Nephron progenitor cell (in vitro differentiated cells): ENCODE results near the gene PKP2.

Experiments used
- DNase-seq: peaks from one replicate; pipeline ENCODE4 v3.0.0; 2021
- H3K27ac Mint-ChIP-seq: 2 replicates; pipeline ENCODE4 v1.8.0; 2021; ENCODE audit warnings: mild to moderate bottlenecking, moderate library complexity, mixed read lengths
- H3K27me3 Mint-ChIP-seq: 2 replicates; pipeline ENCODE4 v1.8.0; 2021; ENCODE audit warnings: mild to moderate bottlenecking, low read depth, mixed read lengths; ENCODE audit not compliant: poor library complexity
- H3K36me3 Mint-ChIP-seq: 2 replicates; pipeline ENCODE4 v1.8.0; 2021; ENCODE audit warnings: low read depth, mixed read lengths
- H3K4me1 Mint-ChIP-seq: 2 replicates; pipeline ENCODE4 v1.8.0; 2021; ENCODE audit warnings: mixed read lengths
- H3K4me3 Mint-ChIP-seq: 2 replicates; pipeline ENCODE4 v1.8.0; 2021; ENCODE audit warnings: mild to moderate bottlenecking, moderate library complexity, mixed read lengths
- H3K9me3 Mint-ChIP-seq: 2 replicates; pipeline ENCODE4 v1.8.0; 2021; ENCODE audit warnings: mild to moderate bottlenecking, moderate library complexity, mixed read lengths
- CTCF ChIP-seq: fragments of 200-600 bp; sonication (generic); IDR thresholded peaks from 2 replicates; pipeline ENCODE4 v1.5.0; 2021; ENCODE audit warnings: antibody characterized with exemption

PKP2 gene

DNA sequence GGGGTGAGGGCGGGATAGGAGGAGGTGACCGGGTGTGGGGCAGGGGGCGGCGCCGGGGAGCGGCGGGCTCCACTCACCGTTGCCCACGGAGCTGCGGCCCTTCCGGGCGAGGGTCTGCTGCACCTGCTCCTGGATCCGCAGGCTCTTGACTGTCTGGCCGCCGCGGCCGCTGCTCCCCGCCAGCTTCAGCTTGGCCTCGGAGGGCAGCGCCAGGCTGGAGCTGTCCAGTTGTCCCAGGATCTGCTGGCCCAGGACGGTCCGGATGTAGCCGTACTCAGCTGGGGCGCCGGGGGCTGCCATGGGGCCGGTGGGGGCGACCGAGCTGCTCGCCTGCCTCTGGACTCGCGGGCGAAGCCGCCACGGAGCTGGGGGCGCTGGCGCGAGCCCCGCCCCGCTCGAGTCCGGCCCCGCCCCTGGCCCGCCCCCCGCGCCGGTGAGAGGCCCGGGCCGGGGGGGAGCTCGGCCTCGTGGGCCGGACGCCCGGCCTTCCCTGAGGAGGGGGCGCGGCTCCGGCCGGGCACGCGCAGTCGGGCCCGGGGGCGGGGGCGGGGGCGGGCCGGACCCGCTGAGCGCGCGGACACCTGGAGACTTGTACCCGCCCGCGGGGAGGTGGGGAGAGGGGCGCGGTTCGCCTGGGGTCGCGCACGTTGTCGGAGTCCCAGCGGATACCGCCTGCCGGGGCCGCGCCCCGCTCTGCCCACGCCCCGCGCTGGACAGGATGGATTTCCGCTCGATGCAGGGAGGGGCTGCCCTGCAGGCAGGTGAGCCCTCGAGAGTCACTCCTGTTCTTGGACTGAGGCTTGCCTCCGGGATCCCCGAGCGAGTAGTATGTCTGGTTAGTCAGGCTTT lies at the start of gene PKP2:
Gene PKP2, minus strand, starts transcription at position 346 of the 849 bp plus-strand sequence. Its CDS starts 46 bp downstream, at position 300.
- Mint-ChIP-seq H3K4me3 (peak within 1 kb of the TSS; percentile 91), H3K4me1 (peaks cover 51% of the 10 kb centered on the region), H3K27me3 (peaks cover 32% of the 10 kb centered on the region), H3K27ac (peak within 1 kb of the TSS; percentile 21), H3K9me3 (no peaks in the 10 kb centered on the region), H3K36me3 (no peaks in the 10 kb centered on the region)
- TF ChIP-seq CTCF, result no peak
- DNase-seq, result peak; percentile 86

DNA sequence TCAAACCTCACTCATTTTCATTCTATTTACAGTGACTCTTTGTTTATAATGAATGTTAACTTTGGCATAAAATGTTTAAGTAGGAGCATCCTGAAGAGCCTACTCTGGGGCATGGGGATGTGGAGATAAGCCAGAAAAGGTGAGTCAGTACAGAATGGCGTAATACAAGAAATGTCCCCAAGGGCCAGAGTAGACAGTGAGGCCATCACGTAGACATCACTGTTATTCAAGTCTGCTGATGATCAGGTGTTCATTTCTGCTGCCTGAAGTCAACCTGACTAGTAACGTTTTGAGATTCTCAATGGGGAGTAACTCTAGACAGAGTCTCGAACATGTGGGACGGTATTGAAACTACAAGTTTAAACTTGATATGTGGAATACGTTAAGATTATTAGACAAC lies 47.6 kb upstream of the PKP2 start:
- no peak for TF ChIP-seq CTCF
- Mint-ChIP-seq H3K27ac (no peak overlapping the region), H3K9me3 (no peaks in the 10 kb centered on the region), H3K4me1 (no peaks in the 10 kb centered on the region), H3K4me3 (no peak overlapping the region), H3K36me3 (no peaks in the 10 kb centered on the region), H3K27me3 (no peaks in the 10 kb centered on the region)
- DNase-seq, result no peak

DNA sequence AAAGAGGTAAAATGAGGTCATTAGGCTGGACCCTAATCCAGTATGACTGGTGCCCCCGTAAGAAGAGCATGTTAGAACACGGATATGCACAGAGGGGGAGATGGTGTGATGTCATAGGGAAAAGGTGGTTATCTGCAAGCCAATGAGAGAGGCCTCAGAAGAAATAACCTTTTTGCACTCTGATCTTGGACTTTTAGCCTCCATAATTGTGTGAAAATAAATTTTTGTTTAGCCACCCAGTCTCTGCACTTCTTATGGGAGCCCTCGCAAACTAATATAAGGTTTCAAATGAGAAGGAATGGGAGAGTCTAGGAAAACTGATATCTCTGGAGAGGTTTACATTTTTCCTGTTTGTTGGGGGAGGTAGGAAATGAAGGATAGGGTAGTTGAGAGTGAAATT lies 43.2 kb upstream of the PKP2 start:
- H3K4me3 Mint-ChIP-seq, result no peak overlapping the region
- no peak for DNase-seq
- no peak for TF ChIP-seq CTCF
- no peaks in the 10 kb centered on the region for H3K9me3 Mint-ChIP-seq
- no peaks in the 10 kb centered on the region for H3K36me3 Mint-ChIP-seq
- H3K27me3 Mint-ChIP-seq, result no peaks in the 10 kb centered on the region
- H3K4me1 Mint-ChIP-seq, result no peaks in the 10 kb centered on the region
- no peak overlapping the region for H3K27ac Mint-ChIP-seq

- Mint-ChIP-seq H3K4me3 (no peak overlapping the region), H3K36me3 (no peaks in the 10 kb centered on the region), H3K9me3 (no peaks in the 10 kb centered on the region), H3K4me1 (no peaks in the 10 kb centered on the region), H3K27ac (no peak overlapping the region), H3K27me3 (peaks cover 4% of the 10 kb centered on the region)
- no peak for TF ChIP-seq CTCF
- no peak for DNase-seq
These were observed 30.4 kb upstream of the PKP2 start for GRCh38 chr12:32926963-32927362.

DNA sequence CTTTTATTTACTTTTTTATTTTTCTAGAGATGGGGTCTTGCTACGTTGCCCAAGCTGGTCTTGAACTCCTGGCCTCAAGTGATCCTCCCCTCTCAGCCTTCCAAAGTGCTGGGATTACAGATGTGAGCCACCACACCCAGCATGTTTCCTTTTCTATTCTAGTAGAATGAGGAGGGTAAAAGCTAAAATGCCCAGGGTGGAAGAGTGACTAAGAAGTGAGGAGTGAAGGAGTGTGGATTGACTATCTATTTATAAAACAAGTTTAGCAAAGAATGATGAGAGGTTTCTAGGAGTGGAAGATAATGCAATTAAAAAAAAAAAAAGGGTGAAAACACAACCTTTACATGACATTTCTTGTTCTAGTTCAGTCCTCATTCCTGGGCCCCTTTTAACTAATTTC lies 29.8 kb upstream of the PKP2 start:
- H3K4me3 Mint-ChIP-seq, result no peak overlapping the region
- no peak for TF ChIP-seq CTCF
- peaks cover 6% of the 10 kb centered on the region for H3K27me3 Mint-ChIP-seq
- H3K9me3 Mint-ChIP-seq, result no peaks in the 10 kb centered on the region
- no peaks in the 10 kb centered on the region for H3K36me3 Mint-ChIP-seq
- H3K27ac Mint-ChIP-seq, result no peak overlapping the region
- no peaks in the 10 kb centered on the region for H3K4me1 Mint-ChIP-seq
- no peak for DNase-seq
